ENCODE results near the gene MFF.

The MFF gene

GRCh38 chr2:227406177-227407031 is 81.4 kb downstream of the MFF start:
- peak; percentile 98 to 99 for DNase-seq (ENCODE audit: low read depth in 2 of 2)

Data from fibroblast of skin of left quadriceps (primary cell).